OCI-LY1 (cell line): Measurements from ENCODE around the gene NSD2.

Source experiments
- H2AFZ ChIP-seq: fragments of 200-600 bp; sonication (generic), shearing (Covaris generic); 2 replicates; pipeline ENCODE4 v1.6.0; 2014; ENCODE audit warnings: antibody characterized with exemption, mild to moderate bottlenecking, low read length
- H3F3A ChIP-seq: fragments of 200-600 bp; sonication (generic), shearing (Covaris generic); 2 replicates; pipeline ENCODE4 v1.6.0; 2014; ENCODE audit warnings: mild to moderate bottlenecking, antibody characterized with exemption, low read length, moderate library complexity; ENCODE audit not compliant: insufficient read depth
- H3K27ac ChIP-seq: fragments of 200-600 bp; sonication (generic); 2 replicates; pipeline ENCODE4 v1.5.1; 2014; ENCODE audit warnings: low read length, mixed run types, mild to moderate bottlenecking, low read depth; ENCODE audit not compliant: poor library complexity, severe bottlenecking
- H3K27me3 ChIP-seq: fragments of 200-600 bp; sonication (generic); 2 replicates; pipeline ENCODE4 v1.6.0; 2014; ENCODE audit warnings: antibody characterized with exemption, mild to moderate bottlenecking, low read length, moderate library complexity; ENCODE audit not compliant: insufficient read depth
- H3K36me3 ChIP-seq: fragments of 200-600 bp; sonication (generic); 2 replicates; pipeline ENCODE4 v1.6.1; 2014; ENCODE audit warnings: mild to moderate bottlenecking, antibody characterized with exemption, low read length, moderate library complexity, mixed read lengths; ENCODE audit not compliant: insufficient read depth
- H3K4me1 ChIP-seq: fragments of 200-600 bp; sonication (generic); 2 replicates; pipeline ENCODE4 v1.5.1; 2014; ENCODE audit warnings: mild to moderate bottlenecking, low read length, moderate library complexity; ENCODE audit not compliant: insufficient read depth, severe bottlenecking
- H3K4me2 ChIP-seq: fragments of 200-600 bp; sonication (generic), shearing (Covaris generic); 2 replicates; pipeline ENCODE4 v1.6.1; 2014; ENCODE audit warnings: low read length
- H3K4me3 ChIP-seq: fragments of 200-600 bp; sonication (generic); 2 replicates; pipeline ENCODE4 v1.5.1; 2014; ENCODE audit warnings: low read length, low read depth, mild to moderate bottlenecking, mixed read lengths; ENCODE audit not compliant: poor library complexity, severe bottlenecking
- H3K79me2 ChIP-seq: fragments of 200-600 bp; shearing (Covaris generic); 2 replicates; pipeline ENCODE4 v1.6.1; 2016; ENCODE audit warnings: mixed run types, low read length, mixed read lengths; ENCODE audit not compliant: insufficient read depth
- H3K9ac ChIP-seq: fragments of 200-600 bp; sonication (generic), shearing (Covaris generic); 2 replicates; pipeline ENCODE4 v1.6.1; 2014; ENCODE audit warnings: mild to moderate bottlenecking, low read length, mixed read lengths
- H3K9me2 ChIP-seq: fragments of 200-600 bp; sonication (generic), shearing (Covaris generic); 2 replicates; pipeline ENCODE4 v1.6.1; 2014; ENCODE audit warnings: low read depth, mild to moderate bottlenecking, low read length, mixed read lengths
- H3K9me3 ChIP-seq: fragments of 200-600 bp; shearing (Covaris generic); 2 replicates; pipeline ENCODE4 v1.6.1; 2014; ENCODE audit warnings: low read length, mixed read lengths
- H4K20me1 ChIP-seq: fragments of 200-600 bp; sonication (generic), shearing (Covaris generic); 2 replicates; pipeline ENCODE4 v1.6.0; 2016; ENCODE audit warnings: mild to moderate bottlenecking, low read length; ENCODE audit not compliant: insufficient read depth
- EZH2 ChIP-seq: fragments of 200-600 bp; sonication (generic), shearing (Covaris generic); IDR thresholded peaks from 2 replicates; pipeline ENCODE4 v1.8.0; 2017; ENCODE audit warnings: borderline replicate concordance, mixed run types, mild to moderate bottlenecking, antibody characterized with exemption, low read length, moderate library complexity, mixed read lengths
- TF ChIP-seq, protein P1 (sequence below): fragments of 200-600 bp; sonication (generic), shearing (Covaris generic); IDR thresholded peaks from 2 replicates; pipeline ENCODE4 v1.5.1; 2017; ENCODE audit warnings: mild to moderate bottlenecking, antibody characterized with exemption, low read length, moderate library complexity, mixed read lengths

Gene NSD2

DNA sequence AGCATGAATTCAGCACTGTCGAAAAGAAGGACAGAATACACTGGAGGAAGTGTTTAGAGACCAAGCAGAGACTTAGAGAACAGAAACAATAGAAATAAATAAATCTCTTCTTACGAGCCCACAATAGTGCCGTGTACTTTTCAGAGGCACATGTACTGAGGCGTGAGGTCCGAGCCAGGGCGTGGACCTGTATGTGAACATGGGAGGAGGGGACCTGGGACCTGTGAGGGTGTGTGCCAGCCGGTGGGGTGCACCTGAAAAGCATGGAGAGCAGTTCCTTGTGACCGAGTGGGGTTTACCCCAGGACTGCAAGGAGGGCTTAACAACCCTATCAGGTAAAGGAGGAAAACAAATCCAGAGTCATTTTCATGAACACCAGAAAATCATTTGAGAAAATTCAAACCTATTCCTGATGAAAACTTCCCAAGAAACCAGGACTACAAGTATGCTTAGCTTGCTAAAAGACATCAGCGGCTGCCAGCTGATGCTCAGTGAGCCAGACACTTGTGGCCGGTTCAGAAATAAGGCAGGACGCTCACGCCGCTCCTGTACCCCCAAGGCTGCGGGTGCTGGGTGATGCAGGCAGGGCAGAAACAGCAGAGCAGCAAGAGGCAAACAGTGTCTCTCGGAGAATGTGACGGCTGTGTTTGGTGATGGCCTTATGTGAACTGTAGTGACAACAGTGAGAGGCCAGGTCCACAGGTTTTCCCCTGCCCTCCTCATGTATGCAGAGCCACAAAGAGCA, 100.4 kb downstream of the NSD2 start:
- H3K9me3 ChIP-seq = no peaks in the 10 kb centered on the region
- H3K4me2 ChIP-seq = no peak overlapping the region
- no peak overlapping the region for H3K4me3 ChIP-seq
- peaks cover 67% of the 10 kb centered on the region for H3K36me3 ChIP-seq
- TF ChIP-seq, protein P1, sequence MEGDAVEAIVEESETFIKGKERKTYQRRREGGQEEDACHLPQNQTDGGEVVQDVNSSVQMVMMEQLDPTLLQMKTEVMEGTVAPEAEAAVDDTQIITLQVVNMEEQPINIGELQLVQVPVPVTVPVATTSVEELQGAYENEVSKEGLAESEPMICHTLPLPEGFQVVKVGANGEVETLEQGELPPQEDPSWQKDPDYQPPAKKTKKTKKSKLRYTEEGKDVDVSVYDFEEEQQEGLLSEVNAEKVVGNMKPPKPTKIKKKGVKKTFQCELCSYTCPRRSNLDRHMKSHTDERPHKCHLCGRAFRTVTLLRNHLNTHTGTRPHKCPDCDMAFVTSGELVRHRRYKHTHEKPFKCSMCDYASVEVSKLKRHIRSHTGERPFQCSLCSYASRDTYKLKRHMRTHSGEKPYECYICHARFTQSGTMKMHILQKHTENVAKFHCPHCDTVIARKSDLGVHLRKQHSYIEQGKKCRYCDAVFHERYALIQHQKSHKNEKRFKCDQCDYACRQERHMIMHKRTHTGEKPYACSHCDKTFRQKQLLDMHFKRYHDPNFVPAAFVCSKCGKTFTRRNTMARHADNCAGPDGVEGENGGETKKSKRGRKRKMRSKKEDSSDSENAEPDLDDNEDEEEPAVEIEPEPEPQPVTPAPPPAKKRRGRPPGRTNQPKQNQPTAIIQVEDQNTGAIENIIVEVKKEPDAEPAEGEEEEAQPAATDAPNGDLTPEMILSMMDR = no peak
- no peak for TF ChIP-seq EZH2
- no peaks in the 10 kb centered on the region for H3K4me1 ChIP-seq
- H3K27ac ChIP-seq = no peak overlapping the region
- no peaks in the 10 kb centered on the region for H3K27me3 ChIP-seq
- no peaks in the 10 kb centered on the region for H3K9me2 ChIP-seq
- no peak overlapping the region for H2AFZ ChIP-seq
- H4K20me1 ChIP-seq = no peaks in the 10 kb centered on the region
- no peaks in the 10 kb centered on the region for H3K79me2 ChIP-seq
- no peak overlapping the region for H3K9ac ChIP-seq
- H3F3A ChIP-seq = no peaks in the 10 kb centered on the region

- H2AFZ ChIP-seq = no peak overlapping the region
- no peaks in the 10 kb centered on the region for H3F3A ChIP-seq
- peaks cover 75% of the 10 kb centered on the region for H3K36me3 ChIP-seq
- no peak overlapping the region for H3K4me3 ChIP-seq
- H3K4me2 ChIP-seq = no peak overlapping the region
- no peaks in the 10 kb centered on the region for H3K9me3 ChIP-seq
- TF ChIP-seq EZH2 = no peak
- TF ChIP-seq, protein P1 = no peak
- H3K27ac ChIP-seq = no peak overlapping the region
- H3K9ac ChIP-seq = no peak overlapping the region
- no peaks in the 10 kb centered on the region for H3K4me1 ChIP-seq
- no peaks in the 10 kb centered on the region for H4K20me1 ChIP-seq
- no peaks in the 10 kb centered on the region for H3K27me3 ChIP-seq
- H3K79me2 ChIP-seq = no peaks in the 10 kb centered on the region
- H3K9me2 ChIP-seq = no peaks in the 10 kb centered on the region
These were observed 101.2 kb downstream of the NSD2 start for GRCh38 chr4:1972414-1972813.

DNA sequence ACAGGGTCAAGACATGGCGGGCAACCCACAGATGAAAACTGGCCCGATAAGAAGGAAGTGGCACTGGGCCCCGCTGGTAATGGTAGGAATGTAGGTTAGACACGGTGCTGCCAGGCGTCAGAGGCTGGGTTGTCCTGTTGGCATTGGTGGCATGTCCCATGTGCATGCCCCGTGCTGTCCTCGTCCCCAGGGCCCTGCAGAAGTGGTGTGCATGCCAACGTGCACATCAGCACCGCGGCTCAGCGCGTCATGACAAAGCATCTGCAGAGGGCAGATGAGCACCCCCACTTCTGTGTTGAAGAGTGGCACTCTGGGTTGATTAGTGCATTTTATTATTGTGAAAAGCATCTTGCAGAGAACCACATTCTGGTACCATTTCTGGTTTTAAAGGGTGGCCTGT, 102.0 kb downstream of the NSD2 start:
- Histone ChIP-seq H3K79me2 (no peaks in the 10 kb centered on the region), H3K9me2 (no peaks in the 10 kb centered on the region), H3K9ac (no peak overlapping the region), H2AFZ (no peak overlapping the region), H3K27ac (no peak overlapping the region), H3K4me2 (no peak overlapping the region), H4K20me1 (no peaks in the 10 kb centered on the region), H3K36me3 (peaks cover 75% of the 10 kb centered on the region), H3K9me3 (no peaks in the 10 kb centered on the region), H3K4me1 (no peaks in the 10 kb centered on the region), H3F3A (no peaks in the 10 kb centered on the region), H3K4me3 (no peak overlapping the region), H3K27me3 (no peaks in the 10 kb centered on the region)
- TF ChIP-seq, protein P1 = no peak
- no peak for TF ChIP-seq EZH2
